OCI-LY1 (cell line): Measurements from ENCODE around the gene TSPAN6.

Experiments used
- EZH2 ChIP-seq: fragments of 200-600 bp; sonication (generic), shearing (Covaris generic); IDR thresholded peaks from 2 replicates; pipeline ENCODE4 v1.8.0; 2017; ENCODE audit warnings: borderline replicate concordance, mixed run types, mild to moderate bottlenecking, antibody characterized with exemption, low read length, moderate library complexity, mixed read lengths
- TF ChIP-seq, protein P1 (sequence below): fragments of 200-600 bp; sonication (generic), shearing (Covaris generic); IDR thresholded peaks from 2 replicates; pipeline ENCODE4 v1.5.1; 2017; ENCODE audit warnings: mild to moderate bottlenecking, antibody characterized with exemption, low read length, moderate library complexity, mixed read lengths

DNA sequence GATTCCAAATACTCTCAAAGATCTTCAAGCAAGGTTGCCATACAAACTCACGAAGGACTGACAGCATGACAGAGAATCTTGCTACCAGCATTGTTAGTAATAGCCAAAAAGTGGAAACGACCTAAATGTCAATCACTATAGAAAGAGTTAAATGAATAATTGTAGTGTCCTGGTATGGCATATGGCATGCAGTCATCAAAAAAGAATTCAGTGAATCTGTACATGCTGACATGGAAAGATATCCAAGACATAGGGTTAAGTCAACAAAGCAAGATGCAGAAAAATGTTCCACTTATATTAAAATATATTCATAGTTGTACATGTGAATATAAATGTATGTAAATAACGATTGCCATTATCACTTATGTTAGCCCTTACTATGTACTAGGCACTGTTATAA lies 45.0 kb upstream of the TSPAN6 start:
- TF ChIP-seq, protein P1, sequence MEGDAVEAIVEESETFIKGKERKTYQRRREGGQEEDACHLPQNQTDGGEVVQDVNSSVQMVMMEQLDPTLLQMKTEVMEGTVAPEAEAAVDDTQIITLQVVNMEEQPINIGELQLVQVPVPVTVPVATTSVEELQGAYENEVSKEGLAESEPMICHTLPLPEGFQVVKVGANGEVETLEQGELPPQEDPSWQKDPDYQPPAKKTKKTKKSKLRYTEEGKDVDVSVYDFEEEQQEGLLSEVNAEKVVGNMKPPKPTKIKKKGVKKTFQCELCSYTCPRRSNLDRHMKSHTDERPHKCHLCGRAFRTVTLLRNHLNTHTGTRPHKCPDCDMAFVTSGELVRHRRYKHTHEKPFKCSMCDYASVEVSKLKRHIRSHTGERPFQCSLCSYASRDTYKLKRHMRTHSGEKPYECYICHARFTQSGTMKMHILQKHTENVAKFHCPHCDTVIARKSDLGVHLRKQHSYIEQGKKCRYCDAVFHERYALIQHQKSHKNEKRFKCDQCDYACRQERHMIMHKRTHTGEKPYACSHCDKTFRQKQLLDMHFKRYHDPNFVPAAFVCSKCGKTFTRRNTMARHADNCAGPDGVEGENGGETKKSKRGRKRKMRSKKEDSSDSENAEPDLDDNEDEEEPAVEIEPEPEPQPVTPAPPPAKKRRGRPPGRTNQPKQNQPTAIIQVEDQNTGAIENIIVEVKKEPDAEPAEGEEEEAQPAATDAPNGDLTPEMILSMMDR, result no peak
- TF ChIP-seq EZH2, result no peak
